Measurements from ENCODE around the gene CDH4. TPM values are rescaled to one million over a fixed set of nuclear protein-coding genes. Genes with fewer than 3 reads are reported as not detected.

Gene CDH4
- total RNA-seq, 1 experiment from 2014 or later: 5.3 TPM

- POLR2A ChIA-PET: no interaction called here
- no peak overlapping the region for H3K27ac Mint-ChIP-seq
- DNase-seq (ENCODE audit: low spot score) (peak; percentile 4), ATAC-seq (no peak)
- TF ChIP-seq, protein P1, sequence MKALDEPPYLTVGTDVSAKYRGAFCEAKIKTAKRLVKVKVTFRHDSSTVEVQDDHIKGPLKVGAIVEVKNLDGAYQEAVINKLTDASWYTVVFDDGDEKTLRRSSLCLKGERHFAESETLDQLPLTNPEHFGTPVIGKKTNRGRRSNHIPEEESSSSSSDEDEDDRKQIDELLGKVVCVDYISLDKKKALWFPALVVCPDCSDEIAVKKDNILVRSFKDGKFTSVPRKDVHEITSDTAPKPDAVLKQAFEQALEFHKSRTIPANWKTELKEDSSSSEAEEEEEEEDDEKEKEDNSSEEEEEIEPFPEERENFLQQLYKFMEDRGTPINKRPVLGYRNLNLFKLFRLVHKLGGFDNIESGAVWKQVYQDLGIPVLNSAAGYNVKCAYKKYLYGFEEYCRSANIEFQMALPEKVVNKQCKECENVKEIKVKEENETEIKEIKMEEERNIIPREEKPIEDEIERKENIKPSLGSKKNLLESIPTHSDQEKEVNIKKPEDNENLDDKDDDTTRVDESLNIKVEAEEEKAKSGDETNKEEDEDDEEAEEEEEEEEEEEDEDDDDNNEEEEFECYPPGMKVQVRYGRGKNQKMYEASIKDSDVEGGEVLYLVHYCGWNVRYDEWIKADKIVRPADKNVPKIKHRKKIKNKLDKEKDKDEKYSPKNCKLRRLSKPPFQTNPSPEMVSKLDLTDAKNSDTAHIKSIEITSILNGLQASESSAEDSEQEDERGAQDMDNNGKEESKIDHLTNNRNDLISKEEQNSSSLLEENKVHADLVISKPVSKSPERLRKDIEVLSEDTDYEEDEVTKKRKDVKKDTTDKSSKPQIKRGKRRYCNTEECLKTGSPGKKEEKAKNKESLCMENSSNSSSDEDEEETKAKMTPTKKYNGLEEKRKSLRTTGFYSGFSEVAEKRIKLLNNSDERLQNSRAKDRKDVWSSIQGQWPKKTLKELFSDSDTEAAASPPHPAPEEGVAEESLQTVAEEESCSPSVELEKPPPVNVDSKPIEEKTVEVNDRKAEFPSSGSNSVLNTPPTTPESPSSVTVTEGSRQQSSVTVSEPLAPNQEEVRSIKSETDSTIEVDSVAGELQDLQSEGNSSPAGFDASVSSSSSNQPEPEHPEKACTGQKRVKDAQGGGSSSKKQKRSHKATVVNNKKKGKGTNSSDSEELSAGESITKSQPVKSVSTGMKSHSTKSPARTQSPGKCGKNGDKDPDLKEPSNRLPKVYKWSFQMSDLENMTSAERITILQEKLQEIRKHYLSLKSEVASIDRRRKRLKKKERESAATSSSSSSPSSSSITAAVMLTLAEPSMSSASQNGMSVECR (CRISPR knock-in tag; IDR thresholded peaks at IDR 0.05; ENCODE audit: borderline replicate concordance): no peak
- TF ChIP-seq ZNF232 (CRISPR knock-in tag; IDR thresholded peaks at IDR 0.05) (no peak), NFATC4 (CRISPR knock-in tag; IDR thresholded peaks at IDR 0.05) (no peak), NFE2L1 (CRISPR knock-in tag; IDR thresholded peaks at IDR 0.05) (no peak), FOXK1 (CRISPR knock-in tag; IDR thresholded peaks at IDR 0.05) (no peak), CREM (CRISPR knock-in tag; IDR thresholded peaks at IDR 0.05) (no peak), ZBTB43 (CRISPR knock-in tag; IDR thresholded peaks at IDR 0.05) (no peak), NR1H2 (CRISPR knock-in tag; IDR thresholded peaks at IDR 0.05) (no peak), EMX1 (CRISPR knock-in tag; IDR thresholded peaks at IDR 0.05) (no peak), TEAD1 (CRISPR knock-in tag; IDR thresholded peaks at IDR 0.05) (no peak), JAZF1 (CRISPR knock-in tag; IDR thresholded peaks at IDR 0.05) (no peak), ATF3 (CRISPR knock-in tag; conservative IDR thresholded peaks at IDR 0.05) (no peak), USF2 (CRISPR knock-in tag; IDR thresholded peaks at IDR 0.05) (no peak), ZNF281 (CRISPR knock-in tag; IDR thresholded peaks at IDR 0.05) (no peak), ATF1 (CRISPR knock-in tag; IDR thresholded peaks at IDR 0.05) (no peak), ZNF532 (CRISPR knock-in tag; IDR thresholded peaks at IDR 0.05; ENCODE audit: borderline replicate concordance) (no peak), IRF1 (CRISPR knock-in tag; IDR thresholded peaks at IDR 0.05) (no peak), KAT7 (CRISPR knock-in tag; IDR thresholded peaks at IDR 0.05; ENCODE audit: borderline replicate concordance) (no peak)
- TF ChIP-seq, protein P2, sequence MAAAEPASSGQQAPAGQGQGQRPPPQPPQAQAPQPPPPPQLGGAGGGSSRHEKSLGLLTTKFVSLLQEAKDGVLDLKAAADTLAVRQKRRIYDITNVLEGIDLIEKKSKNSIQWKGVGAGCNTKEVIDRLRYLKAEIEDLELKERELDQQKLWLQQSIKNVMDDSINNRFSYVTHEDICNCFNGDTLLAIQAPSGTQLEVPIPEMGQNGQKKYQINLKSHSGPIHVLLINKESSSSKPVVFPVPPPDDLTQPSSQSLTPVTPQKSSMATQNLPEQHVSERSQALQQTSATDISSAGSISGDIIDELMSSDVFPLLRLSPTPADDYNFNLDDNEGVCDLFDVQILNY (CRISPR knock-in tag; IDR thresholded peaks at IDR 0.05): no peak
- H3K27me3 Mint-ChIP-seq (ENCODE audit: low read depth): no peaks in the 10 kb centered on the region
- H3K9me3 Mint-ChIP-seq: 0 out of 2 replicates have a peak, but pooled peaks cover 3% of the 10 kb centered on the region
- H3K4me3 Mint-ChIP-seq: no peak overlapping the region
- H3K36me3 Mint-ChIP-seq: peaks cover 8% of the 10 kb centered on the region
- H3K4me1 Mint-ChIP-seq: peaks cover 14% of the 10 kb centered on the region
- CTCF ChIA-PET: no interaction called here
These were observed 696.7 kb downstream of the CDH4 start for GRCh38 chr20:61948586-61949362.
